ENCODE results near the gene PDE4DIP.
"Not testable (repeated sequence)": the region's sequence is repeated elsewhere in the genome, so short reads cannot be mapped to it uniquely, and the experiment has no call there.

Gene PDE4DIP

DNA sequence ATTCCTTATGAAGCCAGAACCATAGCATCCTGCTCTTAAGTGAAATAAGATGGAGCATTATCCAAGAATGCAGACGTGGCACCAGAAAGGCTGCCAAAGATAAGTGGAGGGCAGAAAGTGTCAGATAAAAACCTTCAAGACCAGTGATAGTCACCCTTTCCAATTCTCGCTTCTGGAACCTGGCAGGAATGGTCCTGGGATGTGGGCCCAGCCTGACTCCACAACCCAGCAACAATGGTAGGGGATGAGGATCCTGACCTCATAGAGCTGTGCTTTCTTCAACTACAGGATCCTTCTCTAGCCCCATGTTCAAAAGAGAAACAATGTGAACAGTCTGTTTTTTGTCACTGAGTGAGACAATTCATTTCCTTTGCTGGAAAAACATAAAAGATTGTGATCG is 145.2 kb downstream of the PDE4DIP start:
- not testable (repeated sequence) for DNase-seq

DNA sequence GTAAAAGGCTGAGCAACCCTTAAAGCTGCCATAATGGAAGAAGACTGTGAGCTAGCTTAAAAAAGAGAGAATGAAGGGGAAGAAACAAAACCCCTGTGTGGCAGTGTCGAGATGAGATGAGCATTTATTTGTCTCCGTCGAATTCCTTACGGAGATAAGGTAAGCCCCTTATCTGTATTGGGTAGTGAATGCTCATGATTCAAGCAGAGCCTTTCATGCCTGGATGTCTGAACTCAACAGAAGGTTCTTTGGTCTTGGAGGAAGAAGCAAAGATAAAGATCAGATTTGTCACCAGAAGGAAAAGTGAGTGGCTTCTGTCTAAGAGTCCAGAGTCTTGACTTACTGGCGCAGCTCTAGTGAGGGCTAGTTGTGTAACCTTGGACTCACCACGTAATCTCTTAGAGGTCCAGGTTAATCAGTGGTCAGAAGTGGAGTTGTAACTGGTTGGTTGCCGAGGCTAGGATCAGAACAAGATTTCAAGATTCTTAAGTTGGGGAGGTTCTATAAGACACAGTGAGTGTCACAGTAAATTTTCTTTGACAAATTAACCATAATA is 146.1 kb downstream of the PDE4DIP start:
- not testable (repeated sequence) for DNase-seq

DNA sequence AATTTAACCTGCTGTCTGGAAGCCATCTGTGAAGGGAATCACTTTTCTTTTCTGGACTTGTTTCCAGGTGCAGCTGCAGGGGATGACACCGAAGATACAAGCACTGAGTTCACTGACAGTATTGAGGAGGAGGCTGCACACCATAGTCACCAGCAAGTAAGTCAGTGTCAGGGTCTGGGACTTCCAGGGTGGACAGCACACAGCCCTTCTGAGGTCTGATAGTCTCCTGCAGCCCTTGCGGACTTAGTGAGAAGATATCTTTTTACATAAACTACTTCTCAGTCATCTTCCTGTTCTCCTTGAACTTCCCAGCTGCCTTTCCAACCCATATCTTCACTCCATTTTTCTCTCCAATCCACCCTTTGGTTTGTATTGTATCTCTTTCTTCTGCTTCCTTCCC is 147.6 kb downstream of the PDE4DIP start:
- not testable (repeated sequence) for DNase-seq

DNA sequence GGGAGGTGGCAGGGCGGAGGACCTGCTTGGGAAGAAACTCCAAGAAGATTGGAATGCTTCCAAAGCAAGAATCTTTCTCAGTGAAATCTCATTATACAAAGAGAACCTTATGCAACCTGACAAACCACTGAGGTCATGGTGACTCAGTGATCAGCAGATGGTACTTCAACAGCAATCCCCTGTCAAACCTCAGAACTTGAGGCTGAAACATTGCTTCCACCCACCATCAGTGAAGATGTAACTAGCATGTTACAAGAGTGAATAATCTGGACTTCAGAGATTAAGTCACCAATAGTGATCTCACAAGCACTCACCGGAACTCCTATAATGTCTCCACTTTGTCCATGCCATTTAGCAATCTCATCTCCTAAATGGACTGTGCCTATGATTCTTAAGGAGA is 148.1 kb downstream of the PDE4DIP start:
- DNase-seq: not testable (repeated sequence)

DNA sequence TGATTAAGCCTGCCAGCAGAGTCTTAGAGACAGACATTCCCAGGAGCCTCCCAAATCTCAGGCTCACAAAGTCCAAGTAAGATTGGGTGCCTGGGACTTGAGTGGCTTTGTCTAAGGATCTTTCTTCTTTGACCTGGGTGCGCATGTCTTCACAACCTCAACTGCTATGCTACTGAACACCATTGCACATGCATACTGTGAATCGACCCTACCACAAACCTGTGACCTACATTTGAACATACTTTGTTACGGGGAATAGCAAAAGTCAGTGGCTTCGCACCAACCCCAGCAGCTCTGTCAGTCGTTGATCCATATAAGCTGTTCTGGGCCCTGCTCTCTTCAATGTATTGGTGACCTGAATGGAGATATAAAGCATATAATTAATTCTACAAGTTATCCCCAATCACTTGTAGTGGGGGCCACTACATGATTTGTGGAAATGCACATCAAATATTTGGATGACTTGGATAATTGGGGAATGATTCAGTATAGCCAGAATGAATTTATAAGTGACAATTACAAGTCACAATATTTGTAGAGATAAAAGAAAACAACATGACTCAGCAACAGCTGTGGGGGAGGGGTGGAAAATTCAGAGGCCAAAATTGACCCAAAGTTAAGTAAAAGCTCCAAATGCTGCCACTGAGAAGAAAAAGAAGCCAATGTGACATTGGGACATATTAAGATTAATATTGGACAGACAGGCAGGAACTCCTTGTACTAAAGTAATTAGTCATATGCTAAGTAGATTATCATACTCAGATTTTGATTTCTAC is 152.4 kb downstream of the PDE4DIP start:
- not testable (repeated sequence) for DNase-seq

DNA sequence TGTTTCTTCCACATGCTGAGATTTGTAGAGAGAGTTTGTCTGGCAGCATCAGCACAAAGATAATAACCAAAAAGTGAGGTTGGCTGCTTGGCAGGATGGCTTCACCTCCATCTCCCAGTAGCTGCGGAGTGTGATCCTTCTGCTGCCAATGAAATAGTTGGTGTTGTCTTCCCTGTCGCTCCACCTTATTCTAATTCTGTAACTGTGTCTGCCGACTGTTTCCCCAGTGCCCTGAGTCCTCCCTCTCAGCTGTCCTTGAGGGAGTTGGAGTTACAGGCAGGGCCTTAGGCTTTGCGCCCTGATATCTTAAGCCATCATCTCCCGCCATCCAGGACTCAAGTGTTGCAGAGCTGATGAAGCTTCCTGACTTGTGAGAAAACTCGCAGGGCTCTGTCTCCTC is 153.2 kb downstream of the PDE4DIP start:
- DNase-seq: not testable (repeated sequence)

DNA sequence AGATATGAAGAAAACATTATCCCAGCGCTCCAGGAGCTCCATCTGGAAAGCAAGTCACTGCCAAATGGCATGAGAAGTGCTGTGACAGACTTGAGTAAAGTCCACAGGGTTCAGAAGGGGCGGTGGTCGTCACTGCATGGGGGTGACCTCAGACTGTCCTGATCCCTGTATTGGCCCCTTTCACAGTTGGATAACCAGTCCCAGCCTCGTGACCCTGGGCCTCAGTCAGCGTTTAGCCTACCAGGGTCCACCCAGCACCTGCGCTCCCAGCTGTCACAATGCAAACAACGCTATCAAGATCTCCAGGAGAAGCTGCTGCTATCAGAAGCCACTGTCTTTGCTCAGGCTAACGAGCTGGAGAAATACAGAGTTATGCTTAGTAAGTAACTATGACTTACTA is 158.4 kb downstream of the PDE4DIP start:
- DNase-seq: not testable (repeated sequence)

DNA sequence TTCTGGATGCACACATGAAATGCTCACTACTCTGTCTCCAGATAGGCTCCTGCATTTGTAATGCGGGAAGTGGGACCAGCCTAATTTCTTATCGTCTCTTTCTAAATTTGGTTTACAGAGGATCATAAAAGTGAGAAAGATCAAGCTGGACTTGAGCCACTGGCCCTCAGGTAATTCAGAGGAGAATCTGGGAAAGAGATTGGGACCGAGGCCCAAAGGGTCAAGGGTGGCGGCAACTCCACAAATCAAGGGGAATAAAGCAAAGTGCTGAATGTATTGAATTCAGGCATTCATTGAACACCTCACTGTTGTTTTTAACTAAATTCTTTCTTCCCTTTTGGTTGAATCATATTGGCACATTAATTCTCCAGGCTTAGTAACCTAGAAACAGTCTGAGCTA is 164.1 kb downstream of the PDE4DIP start:
- DNase-seq: not testable (repeated sequence)

DNA sequence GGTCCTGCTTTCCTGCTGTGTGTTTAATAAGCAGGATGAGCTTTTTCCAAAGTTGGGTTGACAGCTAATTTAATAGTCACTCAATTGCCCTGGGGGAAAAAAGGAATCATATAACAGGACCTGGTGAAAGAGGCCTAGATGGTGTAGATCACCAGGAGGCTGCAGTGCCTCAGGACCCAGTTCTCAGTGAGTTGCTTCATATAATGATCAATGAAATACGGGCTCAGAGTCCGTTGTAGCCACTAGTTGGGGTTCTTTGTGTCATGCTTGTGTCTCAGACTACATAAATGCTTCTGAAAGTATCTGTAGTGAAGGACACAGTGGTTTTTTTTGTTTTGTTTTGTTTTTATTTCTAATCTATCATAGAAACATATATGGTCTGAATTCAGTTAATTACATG is 164.5 kb downstream of the PDE4DIP start:
- not testable (repeated sequence) for DNase-seq

DNA sequence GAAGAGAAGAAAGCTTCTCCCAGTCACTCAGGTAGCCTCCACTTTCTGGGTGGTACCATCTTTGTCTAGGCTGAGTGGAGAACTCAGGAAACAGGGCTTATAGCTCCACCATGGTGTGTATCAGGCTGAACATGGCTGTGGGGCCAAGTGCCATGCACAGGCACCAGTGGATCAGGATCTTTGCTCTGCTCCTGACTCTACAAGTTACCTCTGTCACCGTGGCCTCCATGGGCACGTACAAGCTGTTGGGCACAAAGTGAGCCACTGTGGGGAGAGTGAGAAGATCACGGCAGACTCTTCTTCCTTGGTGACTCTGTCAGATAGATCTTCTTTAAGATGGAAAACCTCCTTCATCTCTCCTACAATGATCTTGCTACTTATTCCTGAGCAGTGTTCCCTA is 165.5 kb downstream of the PDE4DIP start:
- not testable (repeated sequence) for DNase-seq

DNA sequence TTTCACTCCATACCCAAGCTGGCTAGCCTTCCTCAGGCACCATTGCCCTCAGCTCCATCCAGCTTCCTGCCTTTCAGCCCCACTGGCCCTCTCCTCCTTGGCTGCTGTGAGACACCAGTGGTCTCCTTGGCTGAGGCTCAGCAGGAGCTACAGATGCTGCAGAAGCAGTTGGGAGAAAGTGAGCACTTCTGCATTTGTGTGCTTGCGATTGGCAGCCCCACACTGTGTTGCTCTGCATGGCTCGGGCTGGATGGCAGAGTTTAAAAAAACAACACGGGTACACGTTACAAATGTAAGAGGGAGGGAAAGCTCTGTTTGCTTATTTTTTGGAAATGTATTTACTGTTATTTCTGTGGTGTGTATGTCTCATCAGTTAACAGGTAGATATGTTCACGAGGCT is 168.4 kb downstream of the PDE4DIP start:
- DNase-seq: not testable (repeated sequence)

DNA sequence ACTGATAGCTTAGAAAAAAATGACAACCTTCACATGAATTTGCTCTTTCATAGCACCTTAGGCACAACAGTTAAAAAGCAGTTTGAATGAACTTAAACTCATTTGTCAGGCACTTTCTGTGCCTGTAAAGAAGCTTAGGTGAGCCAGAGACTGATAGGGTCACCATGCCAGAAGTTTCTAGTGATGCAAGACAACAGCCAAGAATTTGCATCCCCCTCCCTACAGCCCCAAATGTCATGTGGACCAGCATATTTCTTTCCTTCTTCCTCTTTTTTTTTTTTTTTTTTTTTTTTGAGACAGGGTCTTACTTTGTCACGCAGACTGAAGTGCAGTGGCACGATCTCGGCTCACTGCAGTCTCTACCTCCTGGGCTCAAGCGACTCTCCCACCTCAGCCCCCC is 169.3 kb downstream of the PDE4DIP start:
- not testable (repeated sequence) for DNase-seq

DNA sequence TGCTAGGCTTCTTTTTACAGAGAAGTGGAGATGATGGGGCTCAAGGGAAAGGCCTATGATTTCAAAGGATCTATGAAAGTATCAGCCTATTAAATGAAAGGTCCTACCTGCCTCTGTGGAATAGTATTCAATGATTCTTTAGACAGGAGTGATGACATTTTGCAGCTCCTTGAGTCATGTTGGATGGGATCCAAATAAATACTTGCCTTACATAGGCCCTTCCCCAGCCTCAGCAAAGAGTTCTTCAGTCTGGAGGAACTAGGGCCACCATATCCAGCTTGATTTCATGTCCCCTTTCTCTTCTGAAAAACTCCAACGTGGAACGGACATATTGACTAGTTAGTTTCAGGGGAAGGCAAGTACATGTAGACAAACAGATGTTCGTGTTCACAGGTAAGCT is 171.3 kb downstream of the PDE4DIP start:
- DNase-seq: not testable (repeated sequence)

DNA sequence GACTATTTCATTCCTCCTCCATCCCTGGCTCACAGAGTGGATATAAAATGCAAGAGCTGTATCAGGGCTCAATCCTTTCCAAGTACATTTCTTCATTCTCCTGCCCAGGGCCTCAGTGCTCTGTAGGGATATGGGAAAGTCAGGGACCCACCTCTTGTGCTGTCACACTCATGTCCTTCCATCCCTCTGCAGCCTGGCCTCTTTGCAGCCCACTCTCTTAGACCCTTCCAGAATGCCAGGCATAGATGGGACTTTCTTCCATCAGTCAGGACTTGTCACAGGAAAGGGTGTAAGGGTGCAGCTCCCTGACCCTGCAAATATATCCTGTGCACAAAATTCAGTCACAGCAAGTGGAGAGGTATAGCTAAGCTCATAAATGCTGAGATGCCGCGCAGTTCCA is 172.4 kb downstream of the PDE4DIP start:
- DNase-seq: not testable (repeated sequence)

DNA sequence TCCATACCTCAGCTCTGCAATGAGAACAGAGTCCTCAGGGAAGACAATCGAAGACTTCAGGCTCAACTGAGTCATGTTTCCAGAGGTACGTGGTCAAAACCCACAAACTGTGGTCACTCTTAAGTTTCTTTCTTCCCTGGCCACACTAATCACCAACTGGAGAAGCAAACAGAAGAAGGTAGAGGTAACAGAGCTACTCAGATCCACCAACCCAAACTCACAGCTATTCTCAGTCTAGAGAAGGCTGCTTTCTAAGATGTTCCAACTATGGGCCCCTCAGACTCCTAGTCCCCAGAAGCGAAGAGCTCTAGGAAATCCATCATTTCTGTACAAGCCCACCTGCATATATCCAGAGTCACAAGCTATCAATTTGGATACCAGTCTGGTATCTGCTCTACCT is 174.3 kb downstream of the PDE4DIP start:
- not testable (repeated sequence) for DNase-seq

DNA sequence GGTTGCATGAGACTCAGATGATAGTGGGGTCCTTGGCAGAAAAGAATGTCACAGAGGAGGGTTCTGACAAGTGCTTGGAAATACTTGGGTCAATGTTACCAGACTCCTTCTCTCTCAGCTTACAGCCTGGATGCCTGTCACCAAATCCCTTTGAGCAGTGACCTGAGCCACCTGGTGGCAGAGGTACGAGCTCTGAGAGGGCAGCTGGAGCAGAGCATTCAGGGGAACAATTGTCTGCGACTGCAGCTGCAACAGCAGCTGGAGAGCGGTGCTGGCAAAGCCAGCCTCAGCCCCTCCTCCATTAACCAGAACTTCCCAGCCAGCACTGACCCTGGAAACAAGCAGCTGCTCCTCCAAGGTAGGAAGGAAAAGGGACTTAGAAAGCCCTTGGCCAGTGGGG is 180.1 kb downstream of the PDE4DIP start:
- DNase-seq: not testable (repeated sequence)

DNA sequence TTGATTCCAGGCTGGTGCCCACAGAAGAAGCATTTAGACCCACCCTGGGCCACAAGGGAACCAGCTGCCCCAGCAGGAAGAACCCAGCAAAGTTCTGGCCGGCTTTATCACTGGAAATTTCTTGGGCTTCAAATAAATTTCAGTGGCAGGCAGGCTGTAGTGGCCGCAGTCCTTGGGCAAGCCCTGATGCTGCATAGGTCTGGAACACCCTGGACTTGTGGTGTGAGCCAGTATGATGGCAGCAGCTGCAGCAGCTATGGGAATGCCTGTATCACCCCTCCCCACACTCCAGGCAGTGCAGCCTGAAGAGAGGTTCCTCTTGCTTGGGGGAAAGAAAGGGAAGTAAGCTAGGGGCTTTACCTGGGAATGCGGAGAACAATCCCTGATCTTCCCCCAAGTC is 189.7 kb downstream of the PDE4DIP start:
- not testable (repeated sequence) for DNase-seq

DNA sequence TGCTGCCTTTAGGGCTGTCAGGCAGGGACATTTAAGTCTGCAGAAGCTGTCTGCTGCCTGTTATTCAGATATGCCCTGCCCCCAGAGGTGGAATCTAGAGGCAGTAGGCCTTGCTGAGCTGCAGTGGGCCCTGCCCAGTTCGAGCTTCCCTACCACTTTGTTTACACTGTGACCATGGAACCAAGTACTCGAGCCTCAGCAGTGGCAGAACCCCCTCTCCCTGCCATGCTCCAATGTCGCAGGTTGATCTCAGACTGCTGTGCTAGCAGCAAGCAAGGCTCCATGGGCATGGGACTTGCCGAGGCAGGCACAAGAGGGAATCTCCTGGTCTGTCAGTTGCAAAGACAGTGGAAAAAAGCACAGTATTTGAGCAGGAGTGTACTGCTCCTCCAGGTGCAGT is 198.8 kb downstream of the PDE4DIP start:
- DNase-seq: not testable (repeated sequence)

DNA sequence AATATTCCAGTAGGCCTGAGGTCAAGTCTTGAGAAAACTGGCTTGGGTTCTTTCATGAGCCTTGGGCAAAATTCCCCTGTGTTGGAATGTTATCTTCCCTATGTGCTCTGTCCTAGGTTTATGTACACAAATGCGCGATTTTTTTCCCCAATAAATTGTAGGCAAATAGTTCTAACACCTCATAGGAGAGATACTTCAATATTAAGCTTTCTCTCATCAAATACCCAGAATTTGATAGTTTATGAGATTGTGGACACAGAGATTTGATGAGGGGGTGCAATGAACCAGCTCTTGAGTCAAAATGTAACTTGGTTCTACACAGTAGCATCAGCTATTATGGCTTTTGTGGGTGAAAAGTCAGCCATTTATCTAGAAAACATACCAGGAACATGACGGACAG is 220.4 kb downstream of the PDE4DIP start:
- DNase-seq: not testable (repeated sequence)

DNA sequence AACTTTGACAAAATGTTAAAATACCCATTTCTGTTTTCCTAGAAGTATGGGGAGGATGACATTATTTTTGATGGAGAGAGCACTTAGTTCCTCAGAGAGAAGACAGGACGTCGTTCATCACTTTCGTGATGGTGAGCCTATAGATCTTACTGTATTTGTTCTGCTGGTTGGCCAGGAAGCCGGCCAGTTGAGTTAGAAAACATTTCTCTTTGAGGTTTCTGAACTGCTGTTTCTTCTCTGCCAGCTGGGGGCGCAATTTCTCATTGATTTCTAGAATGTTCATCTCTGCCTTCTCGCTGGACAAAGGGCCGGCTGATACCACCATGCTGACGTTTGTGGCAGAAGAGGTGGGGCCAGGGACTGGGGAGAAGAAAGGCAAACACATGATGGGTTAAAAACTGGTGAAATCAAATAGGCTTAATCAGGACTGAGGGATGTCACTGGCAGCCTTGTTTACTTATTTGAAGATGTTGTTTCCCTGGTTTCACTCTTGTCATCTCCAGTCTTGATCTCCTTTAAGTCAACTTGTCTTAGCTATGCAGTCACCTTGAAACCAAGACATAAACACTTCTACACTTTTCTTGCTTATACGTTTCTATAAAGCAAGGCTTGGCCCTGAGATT is 231.4 kb downstream of the PDE4DIP start:
- DNase-seq: not testable (repeated sequence)
